Parathyroid adenoma (tissue), 2 donors: ENCODE data around the gene ABTB1.

Experiments used
- H2AFZ ChIP-seq: fragments of 300-600 bp; sonication (generic); one replicate; pipeline ENCODE4 v1.7.0; 2017; ENCODE audit warnings: antibody characterized with exemption, mild to moderate bottlenecking
- H3K27ac ChIP-seq: fragments of 300-600 bp; sonication (generic); one replicate; pipeline ENCODE4 v1.7.0; 2017
- H3K27me3 ChIP-seq: fragments of 300-600 bp; sonication (generic); one replicate; pipeline ENCODE4 v1.7.0; 2017; ENCODE audit warnings: low read length; ENCODE audit not compliant: control insufficient read depth, insufficient read depth
- H3K36me3 ChIP-seq: fragments of 300-600 bp; sonication (generic); one replicate; pipeline ENCODE4 v1.7.0; 2017; ENCODE audit warnings: low read length; ENCODE audit not compliant: control insufficient read depth, insufficient read depth
- H3K4me1 ChIP-seq: fragments of 300-600 bp; sonication (generic); one replicate; pipeline ENCODE4 v1.7.0; 2017; ENCODE audit warnings: control low read depth
- H3K4me2 ChIP-seq: fragments of 300-600 bp; sonication (generic); one replicate; pipeline ENCODE4 v1.7.0; 2017; ENCODE audit warnings: low read length
- H3K4me3 ChIP-seq: fragments of 300-600 bp; sonication (generic); one replicate; pipeline ENCODE4 v1.7.0; 2017; ENCODE audit warnings: low read depth, low read length
- H3K79me2 ChIP-seq: fragments of 300-600 bp; sonication (generic); one replicate; pipeline ENCODE4 v1.7.0; 2017; ENCODE audit warnings: control low read depth
- H3K9ac ChIP-seq: fragments of 300-600 bp; sonication (generic); one replicate; pipeline ENCODE4 v1.7.0; 2017; ENCODE audit warnings: mild to moderate bottlenecking
- H3K9me3 ChIP-seq: fragments of 300-600 bp; sonication (generic); one replicate; pipeline ENCODE4 v1.7.0; 2017; ENCODE audit warnings: low read length; ENCODE audit not compliant: control insufficient read depth
- TF ChIP-seq, protein P1 (sequence below): fragments of 300-600 bp; sonication (generic); IDR thresholded peaks from one replicate; pipeline ENCODE4 v1.7.0; 2017; ENCODE audit warnings: antibody characterized with exemption, mild to moderate bottlenecking
- donor health status: primary hyperparathyroidism.

ABTB1 gene

DNA sequence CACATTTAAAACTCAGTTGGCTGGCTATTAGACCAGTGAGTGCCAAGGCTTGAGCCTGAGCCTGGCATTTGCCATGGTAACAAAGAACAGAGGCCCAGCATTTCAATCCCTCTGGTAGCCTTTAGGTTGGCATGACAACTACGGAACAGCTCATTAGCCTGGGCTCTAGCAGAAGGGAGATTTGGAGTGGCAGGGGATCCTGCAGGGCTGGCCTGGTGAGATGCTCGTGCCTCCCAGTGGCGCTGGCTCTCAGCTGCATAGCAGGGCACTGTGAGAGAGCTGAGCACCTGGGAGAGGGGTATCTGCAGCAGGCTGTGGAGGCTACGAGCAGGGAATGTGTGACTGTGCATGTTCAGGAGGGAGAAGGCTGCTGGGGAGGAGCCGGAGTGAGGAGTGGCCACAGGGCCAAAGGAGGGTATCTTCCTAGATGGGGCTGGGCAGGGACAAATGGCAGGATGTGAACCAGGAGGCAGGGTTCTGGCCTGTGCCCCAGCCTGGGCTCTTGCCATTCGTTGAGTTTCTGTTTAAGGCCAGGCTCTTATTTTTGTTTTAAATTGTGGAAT is 5.6 kb upstream of the ABTB1 start:
- Histone ChIP-seq H2AFZ (no peak overlapping the region), H3K9me3 (no peaks in the 10 kb centered on the region), H3K4me2 (no peak overlapping the region), H3K79me2 (no peaks in the 10 kb centered on the region), H3K27ac (no peak overlapping the region), H3K36me3 (no peaks in the 10 kb centered on the region), H3K4me3 (no peak overlapping the region), H3K9ac (no peak overlapping the region), H3K27me3 (no peaks in the 10 kb centered on the region), H3K4me1 (peaks cover 3% of the 10 kb centered on the region)
- TF ChIP-seq, protein P1, sequence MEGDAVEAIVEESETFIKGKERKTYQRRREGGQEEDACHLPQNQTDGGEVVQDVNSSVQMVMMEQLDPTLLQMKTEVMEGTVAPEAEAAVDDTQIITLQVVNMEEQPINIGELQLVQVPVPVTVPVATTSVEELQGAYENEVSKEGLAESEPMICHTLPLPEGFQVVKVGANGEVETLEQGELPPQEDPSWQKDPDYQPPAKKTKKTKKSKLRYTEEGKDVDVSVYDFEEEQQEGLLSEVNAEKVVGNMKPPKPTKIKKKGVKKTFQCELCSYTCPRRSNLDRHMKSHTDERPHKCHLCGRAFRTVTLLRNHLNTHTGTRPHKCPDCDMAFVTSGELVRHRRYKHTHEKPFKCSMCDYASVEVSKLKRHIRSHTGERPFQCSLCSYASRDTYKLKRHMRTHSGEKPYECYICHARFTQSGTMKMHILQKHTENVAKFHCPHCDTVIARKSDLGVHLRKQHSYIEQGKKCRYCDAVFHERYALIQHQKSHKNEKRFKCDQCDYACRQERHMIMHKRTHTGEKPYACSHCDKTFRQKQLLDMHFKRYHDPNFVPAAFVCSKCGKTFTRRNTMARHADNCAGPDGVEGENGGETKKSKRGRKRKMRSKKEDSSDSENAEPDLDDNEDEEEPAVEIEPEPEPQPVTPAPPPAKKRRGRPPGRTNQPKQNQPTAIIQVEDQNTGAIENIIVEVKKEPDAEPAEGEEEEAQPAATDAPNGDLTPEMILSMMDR = no peak

GRCh38 chr3:127668906-127669305 is 3.8 kb upstream of the ABTB1 start:
- no peak overlapping the region for H3K9ac ChIP-seq
- H3K27me3 ChIP-seq = no peaks in the 10 kb centered on the region
- no peaks in the 10 kb centered on the region for H3K36me3 ChIP-seq
- no peak overlapping the region for H3K27ac ChIP-seq
- H3K9me3 ChIP-seq = no peaks in the 10 kb centered on the region
- H3K4me2 ChIP-seq = no peak overlapping the region
- no peaks in the 10 kb centered on the region for H3K79me2 ChIP-seq
- no peak overlapping the region for H2AFZ ChIP-seq
- peaks cover 3% of the 10 kb centered on the region for H3K4me1 ChIP-seq
- H3K4me3 ChIP-seq = no peak overlapping the region
- TF ChIP-seq, protein P1 = no peak

- TF ChIP-seq, protein P1 = no peak
- Histone ChIP-seq H3K4me1 (peaks cover 3% of the 10 kb centered on the region), H3K9ac (no peak overlapping the region), H3K4me3 (no peak overlapping the region), H3K27me3 (no peaks in the 10 kb centered on the region), H2AFZ (no peak overlapping the region), H3K27ac (no peak overlapping the region), H3K9me3 (no peaks in the 10 kb centered on the region), H3K4me2 (no peak overlapping the region), H3K36me3 (no peaks in the 10 kb centered on the region), H3K79me2 (no peaks in the 10 kb centered on the region)
These were observed 3.1 kb upstream of the ABTB1 start for GRCh38 chr3:127669541-127670228.

- Histone ChIP-seq H2AFZ (no peak overlapping the region), H3K4me2 (no peak overlapping the region), H3K9me3 (no peaks in the 10 kb centered on the region), H3K79me2 (no peaks in the 10 kb centered on the region), H3K9ac (no peak overlapping the region), H3K4me3 (no peak overlapping the region), H3K27me3 (no peaks in the 10 kb centered on the region), H3K27ac (no peak overlapping the region), H3K4me1 (peaks cover 3% of the 10 kb centered on the region), H3K36me3 (no peaks in the 10 kb centered on the region)
- TF ChIP-seq, protein P1 = no peak
These were observed 2.6 kb upstream of the ABTB1 start for GRCh38 chr3:127670229-127670559.
